Pancreas (tissue), 10 donors: ENCODE measurements around the gene TUBG2. TPM values are rescaled to one million over a fixed set of nuclear protein-coding genes. Genes with fewer than 3 reads are reported as not detected.
A peak's percentile ranks its signal among the peaks of the same experiment; 100 is the strongest.

Experiments used
- ATAC-seq, 4 donors: fragments of 200-7000 bp; cut with Tn5 transposase; one replicate each; pipeline versions ENCODE4 v1.8.0 to v1.9.1; 2020; ENCODE audit warnings: mild to moderate bottlenecking in 4 of 4, moderate library complexity in 4 of 4
- DNase-seq, 6 donors: peaks; one replicate each; pipeline ENCODE4 v3.0.0-alpha.2; 2020
- FAIRE-seq: peaks from 2 replicates; lab custom pipeline; 2012; peaks lifted over from hg19 to GRCh38; lab: Jason Lieb, UNC
- H3K27ac ChIP-seq, 4 donors: fragments of 200-600 bp; sonication (generic); 1 replicate in 3 of 4; 2 replicates in 1 of 4; pipeline versions ENCODE4 v1.5.0 to v1.8.0; 2020
- H3K27me3 ChIP-seq, 4 donors: fragments of 200-600 bp; one replicate each; pipeline ENCODE4 v1.8.0; 2021
- H3K36me3 ChIP-seq, 3 donors: fragments of 200-600 bp; sonication (generic) in 1 of 3; one replicate each; pipeline versions ENCODE4 v1.5.0 to v1.8.0; 2020 to 2021
- H3K4me1 ChIP-seq, 3 donors: fragments of 200-600 bp; one replicate each; pipeline ENCODE4 v1.8.0; 2021
- H3K4me3 ChIP-seq, 4 donors: fragments of 200-600 bp; sonication (generic) in 2 of 4; one replicate each; pipeline versions ENCODE4 v1.5.0 to v1.8.0; 2020 to 2021
- H3K9me3 ChIP-seq, 4 donors: fragments of 200-600 bp; one replicate each; pipeline ENCODE4 v1.8.0; 2021
- CTCF ChIP-seq, 4 donors: fragments of 200-600 bp; sonication (generic) in 3 of 4; IDR thresholded peaks; one replicate each; pipeline versions ENCODE4 v1.5.0 to v1.8.0; 2021; ENCODE audit warnings: antibody characterized with exemption in 4 of 4
- WGBS, 2 donors: extraction: QIAGEN DNeasy Blood & Tissue Kit; methylation state at CpG; one replicate each; pipeline ENCODE4 v1.1.7; 2013; 5-methylcytosine and 5-hydroxymethylcytosine counted together
- intact Hi-C, 3 donors: fragments of 100-400 bp; cut with DNase I; formaldehyde crosslinking; loops; one replicate each; pipeline versions ENCODE4 v1.11.1 to v1.14.2; 2022
- polyA plus RNA-seq, 2 donors: library from polyadenylated mRNA; stranded (reverse); fragments of 200-250 nt; gene quantifications; one replicate each; pipeline ENCODE4 v1.2.3, GENCODE V29; 2013
- total RNA-seq, 6 donors: library from RNA; stranded (reverse); fragmentation: NEBNext Ultra II Directional in 4 of 6; extraction: Animal tissue kit (Norgen Biotek cat#: 25700) in 4 of 6; gene quantifications; one replicate each; pipeline versions ENCODE4 v1.2.1 to v1.2.4, GENCODE V29; 2021 to 2023
- donor health status: healthy with polysubstance abuse.
- donor health status: DM: no; HTN: no; CAD: no; lungs with moderate emphysema.
- donor health status: DM: no; HTN: no; CAD: no.
- donor health status: control.
- donor health status: control.
- donor health status: Bipolar disorder and iron deficiency.
- donor health status: DM: yes; HTN: yes; CAD: no.
- donor health status: DM: no; HTN: no; CAD: no.
- donor health status: DM: no; HTN: no; CAD: no.
- donor health status: DM: yes; HTN: yes; CAD: no.

The TUBG2 gene
- total and polyA plus RNA-seq, 8 donors, result 10.9 to 90.5 (median 32.7) TPM

GRCh38 chr17:42699415-42699740, 40.3 kb downstream of the TUBG2 start:
- FAIRE-seq (no peak), DNase-seq (no peak), ATAC-seq (no peak)
- H3K4me3 ChIP-seq, result no peak overlapping the region
- no peaks in the 10 kb centered on the region for H3K27me3 ChIP-seq
- no peaks in the 10 kb centered on the region for H3K4me1 ChIP-seq
- H3K36me3 ChIP-seq, result peaks cover 0 to 18% (median 6%) of the 10 kb centered on the region in 3 donors
- H3K27ac ChIP-seq, result no peak overlapping the region
- WGBS, 2 donors, result 92 to 95% methylated on average over 4 of the region's 4 CpGs
- no peaks in the 10 kb centered on the region for H3K9me3 ChIP-seq
- TF ChIP-seq CTCF (IDR thresholded peaks at IDR 0.05), result no peak
- intact Hi-C loops, result no loop called here

GRCh38 chr17:42700586-42701289, 41.7 kb downstream of the TUBG2 start:
- Histone ChIP-seq H3K27ac (no peak overlapping the region), H3K4me3 (no peak overlapping the region), H3K4me1 (no peaks in the 10 kb centered on the region), H3K9me3 (no peaks in the 10 kb centered on the region), H3K36me3 (peaks cover 0 to 32% (median 17%) of the 10 kb centered on the region in 3 donors), H3K27me3 (no peaks in the 10 kb centered on the region)
- no peak for DNase-seq
- FAIRE-seq, result no peak
- intact Hi-C loops, result loop anchor here in 1 of 3 donors (10.0 kb wide), 1 partner anchor 124 kb away; the partner anchor contains the start of gene BECN1
- TF ChIP-seq CTCF (IDR thresholded peaks at IDR 0.05), result no peak
- ATAC-seq, result peak in 1 of 4 donors; percentile 14
- WGBS, 2 donors, result 76 to 77% methylated on average over 10 of the region's 10 CpGs

- no peak for ATAC-seq
- no peak for FAIRE-seq
- Histone ChIP-seq H3K36me3 (peaks cover 0 to 48% (median 30%) of the 10 kb centered on the region in 3 donors), H3K4me1 (no peaks in the 10 kb centered on the region), H3K9me3 (no peaks in the 10 kb centered on the region), H3K27me3 (no peaks in the 10 kb centered on the region), H3K27ac (no peak overlapping the region), H3K4me3 (no peak overlapping the region)
- no peak for TF ChIP-seq CTCF (IDR thresholded peaks at IDR 0.05)
- intact Hi-C loops, result loop anchor here in 1 of 3 donors (10.0 kb wide), 1 partner anchor 122 kb away; the partner anchor contains the start of gene BECN1
- DNase-seq, result no peak
- 90 to 91% methylated on average over 11 of the region's 11 CpGs for WGBS, 2 donors
Observed at GRCh38 chr17:42702446-42702845, 43.4 kb downstream of the TUBG2 start.

- no peak for TF ChIP-seq CTCF (IDR thresholded peaks at IDR 0.05)
- Histone ChIP-seq H3K4me1 (no peaks in the 10 kb centered on the region), H3K4me3 (no peak overlapping the region), H3K9me3 (no peaks in the 10 kb centered on the region), H3K36me3 (peaks cover 0 to 68% (median 39%) of the 10 kb centered on the region in 3 donors), H3K27me3 (no peaks in the 10 kb centered on the region), H3K27ac (no peak overlapping the region)
- WGBS, 2 donors, result 95 to 97% methylated on average over 5 of the region's 5 CpGs
- intact Hi-C loops, result loop anchor here in 1 of 3 donors (10.0 kb wide), 1 partner anchor 120 kb away; the partner anchor contains the start of gene BECN1
- ATAC-seq (no peak), DNase-seq (no peak), FAIRE-seq (no peak)
Observed at GRCh38 chr17:42704490-42704836, 45.4 kb downstream of the TUBG2 start.
